H7 (cell line): ENCODE results near the gene DCAF5. TPM values are rescaled to one million over a fixed set of nuclear protein-coding genes. Genes with fewer than 3 reads are reported as not detected.

Experiments
- DNase-seq: peaks from one replicate; pipeline ENCODE4 v3.0.0; 2012
- H3K27me3 ChIP-seq: 2 replicates; pipeline ENCODE4 v1.6.0; 2011; ENCODE audit warnings: mild to moderate bottlenecking, low read length; ENCODE audit not compliant: control insufficient read depth, insufficient read depth
- H3K36me3 ChIP-seq: replicated peaks from 2 replicates; pipeline ENCODE4 v1.5.1; 2011; ENCODE audit warnings: low read length; ENCODE audit not compliant: control insufficient read depth, insufficient read depth
- H3K4me3 ChIP-seq: 2 replicates; pipeline ENCODE4 v1.5.1; 2011; ENCODE audit warnings: low read depth, mild to moderate bottlenecking, control low read depth, low read length, moderate library complexity; ENCODE audit not compliant: insufficient read depth
- total RNA-seq: library from RNA; depleted of rRNA; stranded (reverse); fragments of >200 nt; shearing (Covaris generic); gene quantifications from 2 replicates; pipeline ENCODE4 v1.2.3, GENCODE V29; 2014

Gene DCAF5
- total RNA-seq, 1 experiment from 2014 or later, result 31.9 TPM

- no peak overlapping the region for H3K4me3 ChIP-seq
- DNase-seq, result no peak
- no peaks in the 10 kb centered on the region for H3K27me3 ChIP-seq
- H3K36me3 ChIP-seq, result peaks cover 1% of the 10 kb centered on the region; the same call in 1 of the 2 replicates
Observed at GRCh38 chr14:69055125-69055524, 97.8 kb downstream of the DCAF5 start.

GRCh38 chr14:69054030-69054429, 98.9 kb downstream of the DCAF5 start:
- H3K27me3 ChIP-seq, result no peaks in the 10 kb centered on the region
- no peak for DNase-seq
- peaks cover 1% of the 10 kb centered on the region; the same call in 1 of the 2 replicates for H3K36me3 ChIP-seq
- no peak overlapping the region for H3K4me3 ChIP-seq

- Histone ChIP-seq H3K4me3 (no peak overlapping the region), H3K36me3 (peaks cover 1% of the 10 kb centered on the region; the same call in 1 of the 2 replicates), H3K27me3 (no peaks in the 10 kb centered on the region)
- DNase-seq, result no peak
Observed at GRCh38 chr14:69052181-69052601, 100.7 kb downstream of the DCAF5 start.

GRCh38 chr14:69050240-69051184, 102.4 kb downstream of the DCAF5 start:
- H3K27me3 ChIP-seq, result no peaks in the 10 kb centered on the region

GRCh38 chr14:69049675-69050074, 103.2 kb downstream of the DCAF5 start:
- no peaks in the 10 kb centered on the region; the same call in 1 of the 2 replicates for H3K36me3 ChIP-seq
- H3K27me3 ChIP-seq, result no peaks in the 10 kb centered on the region
- no peak overlapping the region for H3K4me3 ChIP-seq
- no peak for DNase-seq

More at GRCh38 chr14:69050240-69051184, 102.4 kb downstream of the DCAF5 start:
- Histone ChIP-seq H3K36me3 (peaks cover 1% of the 10 kb centered on the region; the same call in 1 of the 2 replicates), H3K4me3 (no peak overlapping the region)
- no peak for DNase-seq

- no peaks in the 10 kb centered on the region; the same call in 1 of the 2 replicates for H3K36me3 ChIP-seq
- no peaks in the 10 kb centered on the region for H3K27me3 ChIP-seq
- H3K4me3 ChIP-seq, result no peak overlapping the region
- DNase-seq, result no peak
Observed at GRCh38 chr14:69048456-69048855, 104.5 kb downstream of the DCAF5 start.

- no peak overlapping the region for H3K4me3 ChIP-seq
- DNase-seq, result no peak
- H3K36me3 ChIP-seq, result no peaks in the 10 kb centered on the region
- H3K27me3 ChIP-seq, result no peaks in the 10 kb centered on the region
Observed at GRCh38 chr14:69047255-69047654, 105.7 kb downstream of the DCAF5 start.

- H3K27me3 ChIP-seq, result no peaks in the 10 kb centered on the region
- no peak overlapping the region for H3K4me3 ChIP-seq
- H3K36me3 ChIP-seq, result no peaks in the 10 kb centered on the region
- no peak for DNase-seq
Observed at GRCh38 chr14:69046476-69046860, 106.5 kb downstream of the DCAF5 start.

GRCh38 chr14:69045857-69046475, 107.0 kb downstream of the DCAF5 start:
- no peaks in the 10 kb centered on the region for H3K27me3 ChIP-seq
- no peaks in the 10 kb centered on the region for H3K36me3 ChIP-seq
- peak; percentile 43 for DNase-seq
- no peak overlapping the region for H3K4me3 ChIP-seq

- no peaks in the 10 kb centered on the region for H3K36me3 ChIP-seq
- no peak overlapping the region for H3K4me3 ChIP-seq
- H3K27me3 ChIP-seq, result no peaks in the 10 kb centered on the region
- no peak for DNase-seq
Observed at GRCh38 chr14:69044965-69045555, 107.9 kb downstream of the DCAF5 start.

- Histone ChIP-seq H3K27me3 (no peaks in the 10 kb centered on the region), H3K4me3 (no peak overlapping the region), H3K36me3 (no peaks in the 10 kb centered on the region)
- DNase-seq, result no peak
Observed at GRCh38 chr14:69044296-69044695, 108.6 kb downstream of the DCAF5 start.

- Histone ChIP-seq H3K36me3 (no peaks in the 10 kb centered on the region), H3K4me3 (no peak overlapping the region), H3K27me3 (no peaks in the 10 kb centered on the region)
- no peak for DNase-seq
Observed at GRCh38 chr14:69043596-69044260, 109.2 kb downstream of the DCAF5 start.

- peak; percentile 56 for DNase-seq
- H3K27me3 ChIP-seq, result no peaks in the 10 kb centered on the region
- H3K36me3 ChIP-seq, result no peaks in the 10 kb centered on the region
- H3K4me3 ChIP-seq, result no peak overlapping the region
Observed at GRCh38 chr14:69042787-69043444, 110.0 kb downstream of the DCAF5 start.

- DNase-seq, result no peak
- H3K36me3 ChIP-seq, result no peaks in the 10 kb centered on the region
- H3K27me3 ChIP-seq, result no peaks in the 10 kb centered on the region
- no peak overlapping the region for H3K4me3 ChIP-seq
Observed at GRCh38 chr14:69042299-69042698, 110.6 kb downstream of the DCAF5 start.
